Measurements from ENCODE around the gene HSPB8.

HSPB8 gene

GRCh38 chr12:119235197-119235751 is 56.5 kb downstream of the HSPB8 start:
- TF ChIP-seq CTCF (conservative IDR thresholded peaks at IDR 0.05; ENCODE audit: low read length) = peak; percentile 13; the same call in 1 of the 2 replicates
- no peak overlapping the region for H3K4me3 ChIP-seq (ENCODE audit: low read length)
- no peak for DNase-seq (ENCODE audit: low read depth)

GRCh38 chr12:119236372-119236771 is 57.6 kb downstream of the HSPB8 start:
- DNase-seq (ENCODE audit: low read depth) = no peak
- TF ChIP-seq CTCF (conservative IDR thresholded peaks at IDR 0.05; ENCODE audit: low read length) = no peak
- H3K4me3 ChIP-seq (ENCODE audit: low read length) = no peak overlapping the region

- no peak for TF ChIP-seq CTCF (conservative IDR thresholded peaks at IDR 0.05; ENCODE audit: low read length)
- no peak for DNase-seq (ENCODE audit: low read depth)
- no peak overlapping the region for H3K4me3 ChIP-seq (ENCODE audit: low read length)
Measured at GRCh38 chr12:119239040-119239439, 60.3 kb downstream of the HSPB8 start.

- H3K4me3 ChIP-seq (ENCODE audit: low read length) = no peak overlapping the region
- TF ChIP-seq CTCF (conservative IDR thresholded peaks at IDR 0.05; ENCODE audit: low read length) = no peak
- no peak for DNase-seq (ENCODE audit: low read depth)
Measured at GRCh38 chr12:119241049-119241448, 62.3 kb downstream of the HSPB8 start.

- H3K4me3 ChIP-seq (ENCODE audit: low read length) = no peak overlapping the region
- no peak for DNase-seq (ENCODE audit: low read depth)
- no peak for TF ChIP-seq CTCF (conservative IDR thresholded peaks at IDR 0.05; ENCODE audit: low read length)
Measured at GRCh38 chr12:119241580-119242169, 62.9 kb downstream of the HSPB8 start.
